Erythroblast (primary cell): ENCODE results near the gene ARHGEF11.
A peak's percentile ranks its signal among the peaks of the same experiment; 100 is the strongest.

Experiments used
- DNase-seq, 2 experiments: peaks; one replicate each; lab custom pipeline; 2025; lab: John Stamatoyannopoulos, UW
- GATA1 ChIP-seq: IDR thresholded peaks from 2 replicates; pipeline ENCODE4 v1.6.1; 2011; ENCODE audit warnings: low read depth, mild to moderate bottlenecking, control low read depth, low read length, moderate library complexity
- POLR2A ChIP-seq: IDR thresholded peaks from 2 replicates; pipeline ENCODE4 v1.6.1; 2011; ENCODE audit warnings: mild to moderate bottlenecking, low read length

ARHGEF11 gene

GRCh38 chr1:156922986-156923669 lies 122.4 kb downstream of the ARHGEF11 start:
- TF ChIP-seq POLR2A (no peak), GATA1 (no peak)
- no peak for DNase-seq

GRCh38 chr1:156921053-156921529 lies 124.5 kb downstream of the ARHGEF11 start:
- DNase-seq = no peak
- no peak for TF ChIP-seq POLR2A
- no peak for TF ChIP-seq GATA1

- peak; percentile 48 for TF ChIP-seq GATA1
- TF ChIP-seq POLR2A = no peak
- peak; percentile 89 to 92 for DNase-seq
Measured at GRCh38 chr1:156920233-156921052, 125.1 kb downstream of the ARHGEF11 start, which contains the start of gene LRRC71. TSS of gene LRRC71 (plus strand) at chr1:156920632. CDS start at chr1:156920804, 172 bp downstream.

- no peak for TF ChIP-seq POLR2A
- no peak for TF ChIP-seq GATA1
- DNase-seq = peak; percentile 26 to 34
Measured at GRCh38 chr1:156914440-156914856, 131.1 kb downstream of the ARHGEF11 start.

- no peak for DNase-seq
- TF ChIP-seq GATA1 (no peak), POLR2A (no peak)
Measured at GRCh38 chr1:156913809-156914387, 131.6 kb downstream of the ARHGEF11 start.

- TF ChIP-seq POLR2A (no peak), GATA1 (no peak)
- DNase-seq = peak; percentile 35 to 51
Measured at GRCh38 chr1:156912861-156913808, 132.4 kb downstream of the ARHGEF11 start.

- TF ChIP-seq GATA1 = no peak
- TF ChIP-seq POLR2A = no peak
- DNase-seq = no peak
Measured at GRCh38 chr1:156912310-156912709, 133.2 kb downstream of the ARHGEF11 start.

GRCh38 chr1:156911577-156912298 lies 133.8 kb downstream of the ARHGEF11 start:
- DNase-seq = no peak
- no peak for TF ChIP-seq GATA1
- no peak for TF ChIP-seq POLR2A

GRCh38 chr1:156910309-156910782 lies 135.2 kb downstream of the ARHGEF11 start:
- TF ChIP-seq POLR2A = no peak
- no peak for TF ChIP-seq GATA1
- DNase-seq = peak; percentile 56 to 77

- DNase-seq = no peak
- TF ChIP-seq GATA1 = no peak
- no peak for TF ChIP-seq POLR2A
Measured at GRCh38 chr1:156909671-156910070, 135.9 kb downstream of the ARHGEF11 start.

GRCh38 chr1:156908955-156909354 lies 136.6 kb downstream of the ARHGEF11 start:
- TF ChIP-seq POLR2A (no peak), GATA1 (no peak)
- no peak for DNase-seq

- no peak for TF ChIP-seq POLR2A
- no peak for TF ChIP-seq GATA1
- no peak for DNase-seq
Measured at GRCh38 chr1:156908541-156908940, 137.0 kb downstream of the ARHGEF11 start.
